ENCODE measurements around the gene METTL21A. TPM values are rescaled to one million over a fixed set of nuclear protein-coding genes. Genes with fewer than 3 reads are reported as not detected.

The METTL21A gene
- total and polyA plus RNA-seq, 9 of the 15 experiments (the other 6 are each of a cell fraction or from before 2014, with no cell fraction given): 9.1 to 46.5 (median 37.4) TPM

GRCh38 chr2:207617011-207617671, 8.1 kb downstream of the METTL21A start:
- ChIA-PET CTCF (ENCODE audit: low intra/inter-chr PET ratio) (no interaction called here), POLR2A (no interaction called here)
- no peaks in the 10 kb centered on the region for H4K20me1 ChIP-seq (replicated peaks; ENCODE audit: control insufficient read depth, insufficient read depth, low read length)
- H3K79me2 ChIP-seq (ENCODE audit: control insufficient read depth, insufficient read depth, low read length): no peaks in the 10 kb centered on the region
- no peak for FAIRE-seq
- no peaks in the 10 kb centered on the region for H3K9me3 ChIP-seq (replicated peaks; ENCODE audit: control insufficient read depth, insufficient read depth, low read depth, low read length)
- H2AFZ ChIP-seq (ENCODE audit: low read depth, low read length): no peak overlapping the region
- DNase-seq (ENCODE audit: extremely low read depth in 1 of 4, low spot score in 3 of 4): no peak
- peaks cover 70% of the 10 kb centered on the region; the same call in 2 of the 3 replicates for H3K36me3 ChIP-seq (ENCODE audit: control insufficient read depth, insufficient read depth, low read length)
- H3K4me2 ChIP-seq (ENCODE audit: insufficient read depth, low read length): no peak overlapping the region
- no peak overlapping the region for H3K9ac ChIP-seq (ENCODE audit: insufficient read depth in 1 of 2, low read depth in 2 of 2, low read length in 2 of 2)
- TF ChIP-seq HDAC8 (tag; IDR thresholded peaks at IDR 0.05) (no peak), USF1 (CRISPR knock-in tag; IDR thresholded peaks at IDR 0.05) (no peak), PTBP1 (IDR thresholded peaks at IDR 0.05; ENCODE audit: low read depth, low read length) (no peak), NFE2L1 (tag; IDR thresholded peaks at IDR 0.05; ENCODE audit: borderline replicate concordance, low read depth) (no peak)
- TF ChIP-seq, protein P1, sequence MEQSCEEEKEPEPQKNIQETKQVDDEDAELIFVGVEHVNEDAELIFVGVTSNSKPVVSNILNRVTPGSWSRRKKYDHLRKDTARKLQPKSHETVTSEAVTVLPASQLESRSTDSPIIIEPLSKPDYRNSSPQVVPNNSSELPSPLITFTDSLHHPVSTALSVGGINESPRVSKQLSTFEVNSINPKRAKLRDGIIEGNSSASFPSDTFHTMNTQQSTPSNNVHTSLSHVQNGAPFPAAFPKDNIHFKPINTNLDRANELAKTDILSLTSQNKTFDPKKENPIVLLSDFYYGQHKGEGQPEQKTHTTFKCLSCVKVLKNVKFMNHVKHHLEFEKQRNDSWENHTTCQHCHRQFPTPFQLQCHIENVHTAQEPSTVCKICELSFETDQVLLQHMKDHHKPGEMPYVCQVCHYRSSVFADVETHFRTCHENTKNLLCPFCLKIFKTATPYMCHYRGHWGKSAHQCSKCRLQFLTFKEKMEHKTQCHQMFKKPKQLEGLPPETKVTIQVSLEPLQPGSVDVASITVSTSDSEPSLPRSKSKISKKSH (CRISPR knock-in tag; IDR thresholded peaks at IDR 0.05): no peak
- TF ChIP-seq, protein P2, sequence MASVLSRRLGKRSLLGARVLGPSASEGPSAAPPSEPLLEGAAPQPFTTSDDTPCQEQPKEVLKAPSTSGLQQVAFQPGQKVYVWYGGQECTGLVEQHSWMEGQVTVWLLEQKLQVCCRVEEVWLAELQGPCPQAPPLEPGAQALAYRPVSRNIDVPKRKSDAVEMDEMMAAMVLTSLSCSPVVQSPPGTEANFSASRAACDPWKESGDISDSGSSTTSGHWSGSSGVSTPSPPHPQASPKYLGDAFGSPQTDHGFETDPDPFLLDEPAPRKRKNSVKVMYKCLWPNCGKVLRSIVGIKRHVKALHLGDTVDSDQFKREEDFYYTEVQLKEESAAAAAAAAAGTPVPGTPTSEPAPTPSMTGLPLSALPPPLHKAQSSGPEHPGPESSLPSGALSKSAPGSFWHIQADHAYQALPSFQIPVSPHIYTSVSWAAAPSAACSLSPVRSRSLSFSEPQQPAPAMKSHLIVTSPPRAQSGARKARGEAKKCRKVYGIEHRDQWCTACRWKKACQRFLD (CRISPR knock-in tag; IDR thresholded peaks at IDR 0.05): no peak
- TF ChIP-seq, protein P3, sequence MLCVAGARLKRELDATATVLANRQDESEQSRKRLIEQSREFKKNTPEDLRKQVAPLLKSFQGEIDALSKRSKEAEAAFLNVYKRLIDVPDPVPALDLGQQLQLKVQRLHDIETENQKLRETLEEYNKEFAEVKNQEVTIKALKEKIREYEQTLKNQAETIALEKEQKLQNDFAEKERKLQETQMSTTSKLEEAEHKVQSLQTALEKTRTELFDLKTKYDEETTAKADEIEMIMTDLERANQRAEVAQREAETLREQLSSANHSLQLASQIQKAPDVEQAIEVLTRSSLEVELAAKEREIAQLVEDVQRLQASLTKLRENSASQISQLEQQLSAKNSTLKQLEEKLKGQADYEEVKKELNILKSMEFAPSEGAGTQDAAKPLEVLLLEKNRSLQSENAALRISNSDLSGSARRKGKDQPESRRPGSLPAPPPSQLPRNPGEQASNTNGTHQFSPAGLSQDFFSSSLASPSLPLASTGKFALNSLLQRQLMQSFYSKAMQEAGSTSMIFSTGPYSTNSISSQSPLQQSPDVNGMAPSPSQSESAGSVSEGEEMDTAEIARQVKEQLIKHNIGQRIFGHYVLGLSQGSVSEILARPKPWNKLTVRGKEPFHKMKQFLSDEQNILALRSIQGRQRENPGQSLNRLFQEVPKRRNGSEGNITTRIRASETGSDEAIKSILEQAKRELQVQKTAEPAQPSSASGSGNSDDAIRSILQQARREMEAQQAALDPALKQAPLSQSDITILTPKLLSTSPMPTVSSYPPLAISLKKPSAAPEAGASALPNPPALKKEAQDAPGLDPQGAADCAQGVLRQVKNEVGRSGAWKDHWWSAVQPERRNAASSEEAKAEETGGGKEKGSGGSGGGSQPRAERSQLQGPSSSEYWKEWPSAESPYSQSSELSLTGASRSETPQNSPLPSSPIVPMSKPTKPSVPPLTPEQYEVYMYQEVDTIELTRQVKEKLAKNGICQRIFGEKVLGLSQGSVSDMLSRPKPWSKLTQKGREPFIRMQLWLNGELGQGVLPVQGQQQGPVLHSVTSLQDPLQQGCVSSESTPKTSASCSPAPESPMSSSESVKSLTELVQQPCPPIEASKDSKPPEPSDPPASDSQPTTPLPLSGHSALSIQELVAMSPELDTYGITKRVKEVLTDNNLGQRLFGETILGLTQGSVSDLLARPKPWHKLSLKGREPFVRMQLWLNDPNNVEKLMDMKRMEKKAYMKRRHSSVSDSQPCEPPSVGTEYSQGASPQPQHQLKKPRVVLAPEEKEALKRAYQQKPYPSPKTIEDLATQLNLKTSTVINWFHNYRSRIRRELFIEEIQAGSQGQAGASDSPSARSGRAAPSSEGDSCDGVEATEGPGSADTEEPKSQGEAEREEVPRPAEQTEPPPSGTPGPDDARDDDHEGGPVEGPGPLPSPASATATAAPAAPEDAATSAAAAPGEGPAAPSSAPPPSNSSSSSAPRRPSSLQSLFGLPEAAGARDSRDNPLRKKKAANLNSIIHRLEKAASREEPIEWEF (CRISPR knock-in tag; IDR thresholded peaks at IDR 0.05): no peak
- no TSS peak for BruUV-seq (replicated peaks)
- ATAC-seq: no peak
- no peak overlapping the region for H3K27ac ChIP-seq (ENCODE audit: extremely low read depth, low read depth, low read length)
- H3K4me1 ChIP-seq (replicated peaks in 1 of 2; ENCODE audit: control insufficient read depth in 2 of 2, insufficient read depth in 2 of 2, low read length in 2 of 2): no peaks in the 10 kb centered on the region
- intact Hi-C loops (cut with micrococcal nuclease): no loop called here
- in situ Hi-C loops (cut with MboI): no loop called here
- no peaks in the 10 kb centered on the region for H3K27me3 ChIP-seq (ENCODE audit: control insufficient read depth in 2 of 2, insufficient read depth in 2 of 2, low read length in 2 of 2)
- no peak overlapping the region for H3K4me3 ChIP-seq
- H3K9me1 ChIP-seq (ENCODE audit: control insufficient read depth, insufficient read depth, low read length): no peaks in the 10 kb centered on the region
- 90% methylated on average over 5 of the region's 6 CpGs for WGBS (ENCODE audit: insufficient coverage, low coverage, missing lambda C conversion rate)

Data from K562 (cell line).